Astrocyte of the cerebellum (primary cell): ENCODE data around the gene MET.

Experiments
- DNase-seq: peaks from one replicate; pipeline ENCODE4 v3.0.0-alpha.2; 2011; ENCODE audit warnings: low read depth
- H3K4me3 ChIP-seq: 2 replicates; pipeline ENCODE4 v1.5.1; 2011; ENCODE audit warnings: mild to moderate bottlenecking, low read depth, low read length, moderate library complexity
- in situ Hi-C: cut with HindIII; loops from 2 replicates; pipeline ENCODE4 v1.10.0; 2017; ENCODE audit warnings: low sequenced_read_pairs
- TF ChIP-seq, protein P1 (sequence below): IDR thresholded peaks from 2 replicates; pipeline ENCODE4 v1.5.1; 2012; ENCODE audit warnings: low read length, low read depth, moderate library complexity, mild to moderate bottlenecking; ENCODE audit errors: missing control alignments

MET gene

DNA sequence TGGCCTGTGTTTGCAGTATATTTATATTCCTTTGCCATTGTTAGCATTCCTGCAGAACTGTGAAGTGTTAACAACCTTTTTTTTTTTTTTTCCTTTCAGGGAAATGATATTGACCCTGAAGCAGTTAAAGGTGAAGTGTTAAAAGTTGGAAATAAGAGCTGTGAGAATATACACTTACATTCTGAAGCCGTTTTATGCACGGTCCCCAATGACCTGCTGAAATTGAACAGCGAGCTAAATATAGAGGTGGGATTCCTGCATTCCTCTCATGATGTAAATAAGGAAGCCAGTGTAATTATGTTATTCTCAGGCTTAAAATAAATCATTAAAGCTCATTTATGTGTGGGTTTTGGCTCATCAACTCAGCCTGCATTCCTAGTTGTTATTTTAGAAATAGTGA lies 97.5 kb downstream of the MET start:
- no peak overlapping the region for H3K4me3 ChIP-seq
- in situ Hi-C loops: no loop called here
- TF ChIP-seq, protein P1, sequence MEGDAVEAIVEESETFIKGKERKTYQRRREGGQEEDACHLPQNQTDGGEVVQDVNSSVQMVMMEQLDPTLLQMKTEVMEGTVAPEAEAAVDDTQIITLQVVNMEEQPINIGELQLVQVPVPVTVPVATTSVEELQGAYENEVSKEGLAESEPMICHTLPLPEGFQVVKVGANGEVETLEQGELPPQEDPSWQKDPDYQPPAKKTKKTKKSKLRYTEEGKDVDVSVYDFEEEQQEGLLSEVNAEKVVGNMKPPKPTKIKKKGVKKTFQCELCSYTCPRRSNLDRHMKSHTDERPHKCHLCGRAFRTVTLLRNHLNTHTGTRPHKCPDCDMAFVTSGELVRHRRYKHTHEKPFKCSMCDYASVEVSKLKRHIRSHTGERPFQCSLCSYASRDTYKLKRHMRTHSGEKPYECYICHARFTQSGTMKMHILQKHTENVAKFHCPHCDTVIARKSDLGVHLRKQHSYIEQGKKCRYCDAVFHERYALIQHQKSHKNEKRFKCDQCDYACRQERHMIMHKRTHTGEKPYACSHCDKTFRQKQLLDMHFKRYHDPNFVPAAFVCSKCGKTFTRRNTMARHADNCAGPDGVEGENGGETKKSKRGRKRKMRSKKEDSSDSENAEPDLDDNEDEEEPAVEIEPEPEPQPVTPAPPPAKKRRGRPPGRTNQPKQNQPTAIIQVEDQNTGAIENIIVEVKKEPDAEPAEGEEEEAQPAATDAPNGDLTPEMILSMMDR: no peak
- DNase-seq: no peak

DNA sequence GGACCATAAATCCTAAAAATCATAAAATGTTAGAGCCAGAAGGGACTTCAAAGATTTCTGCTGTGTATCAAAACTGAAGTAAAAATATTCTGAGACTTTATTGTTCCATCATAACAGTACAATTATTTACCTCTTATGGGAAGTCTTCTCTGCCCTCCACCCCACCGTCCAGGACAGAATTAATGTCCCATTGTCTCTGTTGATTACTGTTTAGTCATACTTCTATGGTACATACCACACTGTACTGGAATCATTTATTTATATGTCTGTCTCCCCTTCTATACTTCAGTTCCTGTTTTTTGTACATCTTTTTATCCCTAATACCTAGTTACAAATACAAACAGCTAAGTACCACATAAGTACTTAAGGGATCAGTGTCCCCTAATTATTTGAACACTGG lies 98.9 kb downstream of the MET start:
- in situ Hi-C loops: no loop called here

DNA sequence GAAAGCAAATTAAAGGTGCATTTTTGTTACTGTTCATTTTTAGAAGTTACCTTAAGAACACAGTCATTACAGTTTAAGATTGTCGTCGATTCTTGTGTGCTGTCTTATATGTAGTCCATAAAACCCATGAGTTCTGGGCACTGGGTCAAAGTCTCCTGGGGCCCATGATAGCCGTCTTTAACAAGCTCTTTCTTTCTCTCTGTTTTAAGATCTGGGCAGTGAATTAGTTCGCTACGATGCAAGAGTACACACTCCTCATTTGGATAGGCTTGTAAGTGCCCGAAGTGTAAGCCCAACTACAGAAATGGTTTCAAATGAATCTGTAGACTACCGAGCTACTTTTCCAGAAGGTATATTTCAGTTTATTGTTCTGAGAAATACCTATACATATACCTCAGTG lies 99.6 kb downstream of the MET start:
- H3K4me3 ChIP-seq: no peak overlapping the region
- TF ChIP-seq, protein P1: no peak
- in situ Hi-C loops: no loop called here
- DNase-seq: no peak

More for the DNA sequence above, 98.9 kb downstream of the MET start:
- no peak for DNase-seq
- H3K4me3 ChIP-seq: no peak overlapping the region
- TF ChIP-seq, protein P1: no peak

DNA sequence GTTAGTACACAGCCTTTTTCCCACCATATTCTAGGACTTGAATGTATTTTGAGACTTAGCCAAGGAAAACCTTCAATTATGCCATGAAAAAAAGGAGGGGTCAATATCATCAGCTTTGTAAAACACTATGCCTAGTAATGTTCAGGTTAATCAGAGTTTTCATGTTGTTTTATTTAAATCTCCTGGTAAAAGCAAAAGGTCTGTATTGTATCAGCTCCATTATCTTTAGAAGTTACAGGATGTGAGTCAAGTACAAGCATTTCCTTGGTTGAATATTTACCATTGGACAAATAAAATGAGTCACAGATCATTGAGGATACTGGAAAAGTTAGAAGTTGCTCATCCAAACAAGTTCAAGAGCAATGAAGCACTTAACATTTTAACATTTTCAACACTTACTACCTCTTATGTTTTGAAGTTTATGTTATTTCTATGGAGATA lies 100.4 kb downstream of the MET start:
- in situ Hi-C loops: no loop called here
- DNase-seq: peak; percentile 11
- TF ChIP-seq, protein P1: no peak
- H3K4me3 ChIP-seq: no peak overlapping the region

DNA sequence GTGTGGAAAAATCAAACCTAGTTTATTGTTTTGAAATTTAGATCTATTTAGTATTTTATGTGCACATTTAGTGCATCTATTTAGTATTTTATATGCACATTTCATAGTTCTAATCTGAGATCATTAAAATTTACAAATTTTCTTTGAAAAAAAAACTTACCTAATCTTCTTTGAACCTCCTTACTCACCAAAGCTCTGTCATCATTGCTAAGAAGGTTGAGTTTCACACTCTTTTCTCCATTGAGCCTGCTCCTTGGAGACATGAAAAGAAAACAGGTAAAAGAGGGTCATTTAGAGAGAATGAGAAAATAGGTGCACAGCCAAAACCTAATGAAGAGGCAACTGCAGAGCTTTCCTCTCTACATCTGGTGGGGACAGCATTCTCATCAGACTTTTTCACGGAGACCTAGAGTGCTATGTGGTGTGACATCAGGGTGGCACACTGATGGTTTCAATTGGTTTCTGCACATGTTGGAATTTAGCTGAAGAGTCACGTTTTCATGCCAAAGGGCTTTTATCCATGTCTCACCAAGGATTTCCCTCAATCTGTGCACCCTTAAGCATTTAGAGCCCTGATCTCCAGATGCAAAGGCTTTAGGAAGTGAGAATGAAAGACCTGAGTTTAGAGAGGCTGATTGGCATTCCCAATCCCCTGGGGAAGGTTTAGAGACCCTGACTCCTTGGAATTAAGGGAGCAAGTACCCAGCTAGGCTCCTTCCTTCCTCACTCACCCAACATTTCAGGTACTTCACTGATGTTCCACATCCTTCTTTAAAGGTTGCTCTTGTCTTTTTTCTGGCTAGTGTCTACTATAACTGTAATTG lies 101.1 kb downstream of the MET start:
- TF ChIP-seq, protein P1: no peak
- in situ Hi-C loops: no loop called here
- DNase-seq: no peak
- no peak overlapping the region for H3K4me3 ChIP-seq

DNA sequence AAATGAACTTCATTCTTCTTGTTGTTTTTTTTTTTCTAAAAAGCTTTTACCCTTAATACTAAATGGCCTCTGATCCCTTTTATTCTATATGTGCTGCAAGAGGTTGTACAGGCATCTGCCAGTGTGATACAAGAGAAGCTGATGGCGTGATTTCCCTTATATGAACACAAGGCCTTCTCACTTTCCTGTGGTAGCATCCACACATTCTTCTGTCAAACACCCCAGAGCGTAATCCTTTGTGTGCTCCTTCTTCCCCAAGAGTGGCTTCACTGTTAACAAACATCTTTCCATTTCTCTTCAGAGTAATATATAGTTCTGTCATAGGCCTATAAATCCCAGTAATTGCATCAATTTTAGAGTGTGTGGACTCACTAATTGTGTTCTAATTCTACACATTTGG lies 104.0 kb downstream of the MET start:
- no peak overlapping the region for H3K4me3 ChIP-seq
- in situ Hi-C loops: no loop called here
- TF ChIP-seq, protein P1: no peak
- DNase-seq: no peak
